HG03159 (cell line): ENCODE results near the gene CLDN6.

Experiments used
- ATAC-seq: cut with Tn5 transposase; IDR thresholded peaks from one replicate; pipeline ENCODE4 v1.9.1; 2021; ENCODE audit warnings: mild to moderate bottlenecking, moderate library complexity; ENCODE audit not compliant: unreplicated experiment

The CLDN6 gene

GRCh38 chr16:3029491-3030221 is 11.7 kb upstream of the CLDN6 start:
- ATAC-seq, result no peak

- ATAC-seq, result no peak
These were observed 10.8 kb upstream of the CLDN6 start for GRCh38 chr16:3028716-3029319.

DNA sequence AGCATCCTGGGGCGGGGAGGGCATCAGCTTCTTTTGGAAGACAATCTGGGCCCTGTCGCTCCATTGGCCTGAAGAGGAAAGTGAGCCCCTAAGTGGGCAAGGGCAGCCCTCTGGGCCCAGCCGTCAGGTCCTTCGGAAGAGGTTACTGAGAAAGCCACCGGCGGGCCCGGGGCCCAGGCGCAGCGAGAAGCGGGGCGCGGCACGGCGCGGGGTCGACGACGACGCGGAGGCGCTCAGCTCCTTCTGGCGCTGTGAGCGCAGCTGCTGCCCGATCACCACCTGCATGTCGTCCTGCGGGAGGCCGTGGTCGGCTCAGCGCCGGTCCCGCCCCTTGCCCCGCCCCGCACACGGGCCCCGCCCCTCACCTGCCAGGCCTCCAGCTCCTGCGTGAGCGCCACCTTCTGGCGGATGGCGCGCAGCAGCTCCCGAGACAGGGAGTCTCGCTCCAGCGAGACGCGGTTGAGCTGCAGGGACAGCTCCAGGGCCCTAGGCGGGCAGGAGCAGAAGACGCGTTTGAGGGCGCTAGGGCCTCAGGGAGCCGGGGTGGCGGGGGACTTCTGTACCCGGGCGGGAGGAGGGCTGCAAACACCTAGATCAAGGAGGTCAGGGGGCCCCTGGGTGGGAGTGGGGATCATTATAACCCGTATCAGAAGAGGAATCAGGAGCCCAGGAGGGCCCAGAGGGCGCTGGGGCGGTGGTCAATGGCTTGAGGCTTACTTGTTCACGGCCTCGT is 10.2 kb upstream of the CLDN6 start:
- no peak for ATAC-seq

DNA sequence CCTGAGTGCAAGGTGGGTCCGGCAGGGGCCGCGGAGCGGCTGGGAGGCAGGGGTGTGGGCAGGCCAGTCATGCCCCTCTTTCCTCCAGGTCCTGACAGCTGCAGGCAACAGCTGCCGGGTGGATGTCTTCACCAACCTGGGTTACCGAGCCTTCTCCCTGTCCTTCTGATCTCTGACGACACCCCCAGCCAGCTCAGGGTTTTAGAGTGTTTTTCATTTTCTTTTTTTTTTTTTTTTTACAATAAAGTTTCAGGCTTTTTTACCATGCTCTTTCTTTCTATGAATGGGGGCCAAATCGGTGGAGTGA is 9.5 kb upstream of the CLDN6 start:
- ATAC-seq, result no peak

GRCh38 chr16:3026609-3027488 is 8.9 kb upstream of the CLDN6 start:
- ATAC-seq, result no peak

DNA sequence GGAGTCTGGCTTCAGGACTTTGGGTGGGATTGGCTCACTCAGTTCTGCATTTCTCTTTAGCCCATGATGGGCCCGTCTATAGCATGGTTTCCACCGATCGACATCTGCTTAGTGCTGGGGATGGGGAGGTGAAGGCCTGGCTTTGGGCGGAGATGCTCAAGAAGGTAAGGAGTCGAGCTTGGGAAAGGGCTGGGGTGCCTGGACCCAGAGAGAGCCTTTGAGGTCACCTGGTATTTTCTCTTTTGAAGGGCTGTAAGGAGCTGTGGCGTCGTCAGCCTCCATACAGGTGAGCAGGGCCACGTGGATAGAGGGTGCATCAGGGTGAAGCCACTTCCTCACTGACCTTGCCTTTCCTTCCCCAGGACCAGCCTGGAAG is 8.0 kb upstream of the CLDN6 start:
- no peak for ATAC-seq

DNA sequence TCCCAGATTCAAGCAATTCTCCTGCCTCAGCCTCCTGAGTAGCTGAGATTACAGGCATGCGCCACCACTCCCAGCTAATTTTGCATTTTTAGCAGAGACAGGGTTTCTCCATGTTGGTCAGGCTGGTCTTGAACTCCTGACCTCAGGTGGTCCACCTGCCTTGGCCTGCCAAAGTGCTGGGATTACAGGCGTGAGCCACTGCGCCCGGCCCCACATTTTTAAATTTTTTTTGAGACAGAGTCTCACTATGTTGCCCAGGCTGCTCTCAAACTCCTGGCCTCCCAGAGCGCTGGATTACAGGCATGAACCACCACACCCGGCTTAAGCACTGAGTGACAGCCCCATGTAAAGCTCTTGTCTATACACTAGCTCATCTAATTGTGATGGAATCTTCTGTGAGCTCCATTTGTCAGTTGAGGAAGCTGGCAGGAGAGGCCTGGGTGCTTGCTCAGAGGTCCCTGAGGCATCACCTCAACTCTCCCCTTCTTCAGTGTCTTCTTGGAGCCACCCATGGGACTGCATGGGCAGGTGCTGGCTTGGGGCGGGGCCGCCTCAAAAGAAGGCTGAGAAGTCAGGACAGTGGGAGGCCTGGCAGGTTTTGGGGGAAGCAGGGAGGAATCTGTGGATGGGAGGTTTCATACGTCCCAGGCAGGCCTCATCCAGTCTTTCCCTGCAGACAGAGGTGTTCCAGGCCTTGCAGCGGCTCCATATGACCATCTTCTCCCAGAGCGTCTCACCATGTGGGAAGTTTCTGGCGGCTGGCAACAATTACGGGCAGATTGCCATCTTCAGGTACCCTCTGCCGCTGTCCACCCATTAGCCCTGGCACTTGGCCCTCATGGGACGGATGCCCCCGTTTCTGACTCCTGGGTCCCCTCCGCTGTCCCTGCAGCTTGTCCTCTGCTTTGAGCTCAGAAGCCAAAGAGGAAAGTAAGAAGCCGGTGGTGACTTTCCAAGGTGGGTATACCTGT is 7.3 kb upstream of the CLDN6 start:
- ATAC-seq, result no peak

DNA sequence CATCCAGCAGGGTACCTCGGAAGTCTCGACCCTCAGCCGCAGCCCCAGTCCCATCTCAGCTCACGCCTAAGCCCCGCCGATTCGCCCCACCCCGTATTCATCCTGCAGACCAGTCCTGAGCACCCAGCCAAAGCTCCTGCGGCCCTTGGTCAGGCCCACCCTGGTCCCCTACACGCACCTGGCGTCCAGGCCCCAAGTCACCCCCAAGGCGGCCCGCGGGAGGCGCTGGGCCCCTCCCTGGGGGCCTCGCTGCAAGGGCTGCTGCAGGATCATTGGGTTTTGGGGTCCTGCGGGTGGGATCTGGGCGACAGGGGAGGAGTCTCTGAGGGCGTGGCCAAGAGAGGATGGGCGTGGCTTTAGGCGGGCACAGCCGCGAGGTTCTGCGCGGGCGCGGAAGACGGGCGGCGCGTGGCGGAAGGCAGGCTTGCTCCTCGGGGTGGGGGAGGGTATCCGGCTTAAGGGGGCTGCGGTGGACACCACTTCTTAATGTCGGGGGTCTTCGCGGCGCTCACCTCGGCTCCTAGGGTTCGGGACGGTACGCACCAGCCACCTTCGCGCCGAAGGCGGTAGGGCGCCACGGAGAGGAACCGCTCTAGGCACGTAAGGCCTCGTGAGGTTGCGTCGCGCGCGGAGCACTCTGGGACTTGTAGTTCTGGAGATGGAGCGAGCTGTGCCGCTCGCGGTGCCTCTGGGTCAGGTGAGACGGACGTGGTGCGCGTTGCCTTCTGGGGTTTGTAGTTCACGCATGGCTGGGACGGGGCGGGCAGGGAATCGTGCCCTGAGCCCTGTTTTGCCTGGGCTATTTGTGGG is 5.9 kb upstream of the CLDN6 start, which contains the start of the genes HCFC1R1 and THOC6:
Gene HCFC1R1 (minus strand): TSS at position 274 of the 810 bp plus-strand sequence. CDS start 1 bp downstream, at position 273.
Gene THOC6 (plus strand): TSS at position 367 of the 810 bp plus-strand sequence. CDS start 292 bp downstream, at position 659.
- ATAC-seq, result peak; percentile 75

DNA sequence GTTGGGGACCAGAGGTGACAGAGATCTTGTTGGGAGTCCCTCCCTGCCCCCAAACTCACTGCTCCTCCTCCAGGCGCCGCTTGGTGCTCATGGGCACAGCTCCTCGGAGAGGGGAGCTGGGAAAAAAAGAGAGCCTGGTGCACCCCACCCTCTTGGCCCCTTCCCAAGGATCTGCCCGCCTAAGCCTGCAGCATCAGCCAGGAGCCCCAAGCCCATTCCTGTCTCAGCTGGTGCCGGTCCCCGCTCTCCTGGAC is 5.4 kb upstream of the CLDN6 start:
- no peak for ATAC-seq

- ATAC-seq, result no peak
These were observed 4.9 kb upstream of the CLDN6 start for GRCh38 chr16:3022684-3023414.

GRCh38 chr16:3022208-3022683 is 4.3 kb upstream of the CLDN6 start:
- no peak for ATAC-seq

- ATAC-seq, result no peak
These were observed 3.6 kb upstream of the CLDN6 start for GRCh38 chr16:3021449-3022207.

DNA sequence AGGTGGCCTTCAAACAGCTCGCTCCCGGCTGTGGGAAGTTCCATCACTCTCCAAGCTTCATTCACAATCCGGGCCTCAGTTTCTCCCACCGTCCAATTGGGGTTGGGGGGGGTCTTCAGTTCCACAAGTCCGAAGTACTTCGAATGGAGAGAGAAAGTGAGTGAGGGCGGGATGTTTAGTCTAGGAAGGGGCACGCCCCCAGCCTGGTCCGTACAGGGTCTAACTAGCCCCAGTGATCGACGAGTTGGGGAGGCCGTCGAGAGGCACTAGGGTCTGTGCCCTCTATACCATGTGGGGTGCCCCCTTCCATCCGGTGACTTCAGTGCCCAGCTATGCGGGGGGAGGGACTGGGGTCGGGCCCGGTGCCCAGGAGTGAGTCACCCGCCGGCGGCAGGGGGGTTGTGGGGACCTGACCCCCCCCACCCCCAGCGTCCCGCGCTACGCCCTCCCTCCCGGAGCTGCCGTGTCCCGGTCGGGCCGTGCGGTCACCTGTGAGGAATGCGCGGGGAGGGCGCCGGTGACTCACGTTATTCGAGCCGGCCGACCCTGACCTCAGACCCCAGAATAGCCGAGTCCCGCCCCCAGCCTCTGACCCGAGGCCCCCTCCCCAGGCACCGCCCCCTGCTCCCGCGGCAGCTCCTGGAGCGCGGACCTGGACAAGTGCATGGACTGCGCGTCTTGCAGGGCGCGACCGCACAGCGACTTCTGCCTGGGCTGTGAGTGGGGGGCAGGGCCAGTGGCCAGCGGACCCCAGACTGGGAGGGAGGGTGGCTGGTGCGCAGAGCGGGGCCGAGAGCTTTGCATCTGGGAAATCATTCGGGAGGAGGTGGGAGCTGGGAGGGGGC is 2.8 kb upstream of the CLDN6 start:
- ATAC-seq, result no peak

- no peak for ATAC-seq
These were observed 2.2 kb upstream of the CLDN6 start, which contains the start of gene TNFRSF12A for GRCh38 chr16:3020247-3020603. TSS of gene TNFRSF12A (plus strand) at chr16:3020368. CDS start at chr16:3020398, 30 bp downstream.

- no peak for ATAC-seq
These were observed 1.7 kb upstream of the CLDN6 start for GRCh38 chr16:3019594-3020246.

GRCh38 chr16:3017344-3017743 is 639 bp downstream of the CLDN6 start:
- ATAC-seq, result no peak
